Activated CD4-positive, alpha-beta T cell treated with anti-CD3 and anti-CD28 coated beads, Interleukin-2, amount 10 ng/mL, durations not matched to agents 7 days and 5 days (primary cell): ENCODE measurements around the gene ARHGAP28. TPM values are rescaled to one million over a fixed set of nuclear protein-coding genes. Genes with fewer than 3 reads are reported as not detected.

Experiments
- CTCF ChIA-PET: fragments of 350-600 bp; sonication (Branson Sonifier 250); formaldehyde crosslinking; loops from one replicate; lab custom pipeline; 2021; ENCODE audit warnings: antibody characterized with exemption; lab: Charles Lee
- POLR2A ChIA-PET: fragments of 350-600 bp; sonication (Branson Sonifier 250); formaldehyde crosslinking; loops from one replicate; lab custom pipeline; 2021; ENCODE audit warnings: antibody characterized with exemption; lab: Charles Lee
- DNase-seq: peaks from one replicate; pipeline ENCODE4 v3.0.0-alpha.2; 2020
- H3K27ac Mint-ChIP-seq: one replicate; pipeline ENCODE4 v1.8.0; 2021; ENCODE audit warnings: mild to moderate bottlenecking, moderate library complexity, mixed read lengths
- H3K27me3 Mint-ChIP-seq: one replicate; pipeline ENCODE4 v1.8.0; 2021; ENCODE audit warnings: mixed read lengths
- H3K36me3 Mint-ChIP-seq: one replicate; pipeline ENCODE4 v1.8.0; 2021; ENCODE audit warnings: low read depth, mixed read lengths
- H3K4me1 Mint-ChIP-seq: one replicate; pipeline ENCODE4 v1.8.0; 2021; ENCODE audit warnings: mixed read lengths
- H3K4me3 Mint-ChIP-seq: one replicate; pipeline ENCODE4 v1.8.0; 2021; ENCODE audit warnings: mild to moderate bottlenecking, moderate library complexity, mixed read lengths
- H3K9me3 Mint-ChIP-seq: one replicate; pipeline ENCODE4 v1.8.0; 2021; ENCODE audit warnings: mixed read lengths
- total RNA-seq, 2 experiments: library from RNA; stranded (reverse); gene quantifications; one replicate each; pipeline ENCODE4 v1.2.3, GENCODE V29; 2021

The ARHGAP28 gene
- total RNA-seq, 2 experiments from 2014 or later: not detected

DNA sequence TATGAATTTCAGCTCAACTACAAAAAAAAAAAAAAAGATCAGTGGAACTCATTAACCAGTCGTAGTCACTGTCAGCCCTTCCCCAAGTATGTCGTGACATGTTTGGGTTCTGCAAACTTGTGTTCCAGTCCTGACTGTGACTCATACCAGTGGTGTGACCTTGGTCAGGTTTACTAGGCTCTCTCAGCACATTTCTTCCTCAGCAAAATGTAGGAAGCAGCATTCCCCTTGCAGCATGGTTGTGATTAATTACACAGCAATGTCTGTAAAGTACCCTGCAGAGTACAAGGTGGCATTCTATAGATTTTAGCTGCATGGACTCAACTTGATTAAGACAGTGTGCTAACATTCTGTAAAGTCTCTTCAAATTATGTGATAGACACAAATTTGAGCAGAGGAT, 231.1 kb downstream of the ARHGAP28 start:
- no peaks in the 10 kb centered on the region for H3K36me3 Mint-ChIP-seq
- ChIA-PET CTCF (no interaction called here), POLR2A (no interaction called here)
- no peak for DNase-seq
- H3K4me3 Mint-ChIP-seq: no peak overlapping the region
- no peak overlapping the region for H3K27ac Mint-ChIP-seq
- no peaks in the 10 kb centered on the region for H3K27me3 Mint-ChIP-seq
- H3K4me1 Mint-ChIP-seq: no peaks in the 10 kb centered on the region
- H3K9me3 Mint-ChIP-seq: no peaks in the 10 kb centered on the region

DNA sequence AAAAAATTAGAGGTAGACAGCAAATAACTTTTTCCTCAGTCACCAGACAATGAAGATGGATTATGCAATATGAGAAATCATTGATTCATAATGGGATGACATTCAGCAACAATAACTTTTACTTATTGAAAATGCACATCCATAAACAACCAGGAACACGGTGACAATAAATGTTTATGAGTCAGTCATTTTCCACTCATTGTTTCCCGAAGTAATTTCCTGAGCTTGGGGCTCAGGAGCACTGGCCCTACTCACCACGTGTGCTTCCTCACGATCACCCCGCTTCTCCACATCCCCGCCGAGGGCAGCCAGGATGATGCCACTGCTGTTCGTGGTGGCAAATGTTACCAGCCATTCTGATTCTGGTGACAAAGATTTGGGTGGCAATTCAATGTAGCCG, 231.8 kb downstream of the ARHGAP28 start:
- CTCF ChIA-PET: no interaction called here
- POLR2A ChIA-PET: no interaction called here
- H3K9me3 Mint-ChIP-seq: no peaks in the 10 kb centered on the region
- no peaks in the 10 kb centered on the region for H3K27me3 Mint-ChIP-seq
- no peak for DNase-seq
- no peak overlapping the region for H3K4me3 Mint-ChIP-seq
- no peaks in the 10 kb centered on the region for H3K4me1 Mint-ChIP-seq
- no peak overlapping the region for H3K27ac Mint-ChIP-seq
- H3K36me3 Mint-ChIP-seq: no peaks in the 10 kb centered on the region

DNA sequence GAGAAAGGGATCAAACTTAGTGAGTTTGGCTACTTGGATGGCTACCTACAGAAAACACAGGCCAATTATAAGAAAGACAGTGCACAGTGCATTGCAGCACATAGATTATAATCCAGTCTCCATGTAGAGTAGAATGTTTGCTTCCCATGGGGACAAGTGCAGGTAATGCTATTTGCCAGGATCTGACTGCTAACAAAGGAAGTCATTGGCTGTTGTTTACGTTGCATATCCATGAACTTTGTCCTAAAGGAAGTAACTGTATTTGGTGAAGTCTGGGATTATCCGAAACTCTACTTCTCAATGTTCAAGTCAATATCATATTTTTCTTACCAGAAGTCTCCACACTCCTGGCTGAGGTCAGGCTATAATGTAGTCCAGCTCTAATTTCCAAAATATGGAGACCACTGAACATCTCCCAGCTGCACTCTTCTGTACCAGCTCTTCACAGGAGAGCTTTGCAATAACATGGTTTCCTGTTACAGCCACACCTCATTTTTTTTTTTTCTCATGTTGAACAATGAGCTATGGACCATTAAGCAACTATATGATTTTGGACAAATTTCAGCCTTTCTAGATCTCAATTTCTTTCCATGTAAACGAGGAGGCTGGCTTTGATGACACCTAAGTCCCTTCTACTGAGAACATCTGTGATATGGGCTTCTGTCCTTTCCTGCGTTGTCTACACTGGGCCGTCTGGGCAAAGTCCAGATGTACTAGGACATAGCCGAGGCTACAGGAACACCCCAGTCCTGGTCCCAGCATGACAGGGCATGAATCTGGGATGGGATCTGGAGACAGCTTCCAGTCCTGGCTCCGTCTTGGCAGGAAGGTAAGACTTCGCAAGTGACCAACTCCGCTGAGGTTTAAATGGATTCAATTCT, 233.3 kb downstream of the ARHGAP28 start:
- Mint-ChIP-seq H3K9me3 (no peaks in the 10 kb centered on the region), H3K27ac (no peak overlapping the region), H3K4me3 (no peak overlapping the region), H3K27me3 (no peaks in the 10 kb centered on the region), H3K36me3 (no peaks in the 10 kb centered on the region), H3K4me1 (no peaks in the 10 kb centered on the region)
- DNase-seq: no peak
- POLR2A ChIA-PET: no interaction called here
- CTCF ChIA-PET: no interaction called here

DNA sequence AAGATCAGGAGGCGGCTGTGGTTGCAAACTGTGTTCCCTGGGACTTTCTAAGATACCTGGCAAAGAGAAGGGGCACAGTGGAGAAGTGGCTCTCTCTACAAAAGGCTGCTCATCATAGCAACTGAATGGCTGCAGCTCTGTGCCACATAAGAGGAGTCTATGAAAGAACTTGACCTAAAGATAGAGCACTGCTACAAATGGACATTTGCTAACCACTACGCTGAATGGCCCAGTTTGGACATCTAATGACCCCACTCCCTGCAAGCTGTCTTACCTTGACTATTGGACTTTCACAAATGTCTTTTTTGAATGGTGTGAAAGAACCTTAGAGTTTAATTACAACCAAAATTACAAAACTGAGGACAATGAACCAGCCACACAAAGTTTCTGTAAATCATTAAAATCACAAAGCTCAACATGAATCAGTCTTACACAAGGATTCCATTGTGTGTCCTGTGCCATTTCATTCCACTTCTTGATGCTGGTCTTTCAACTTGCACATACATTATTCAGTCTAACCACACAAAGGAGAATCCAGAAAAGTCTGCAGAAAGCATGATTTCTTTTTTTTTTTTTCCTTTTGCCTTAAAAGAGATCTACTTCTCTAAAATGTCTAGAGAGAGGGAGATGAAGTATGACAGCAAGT, 234.1 kb downstream of the ARHGAP28 start:
- ChIA-PET POLR2A (interaction anchor here (0.6 kb wide), 1 partner anchor 1294 kb away, joined by 3 read pairs; no protein-coding TSS in a partner anchor), CTCF (no interaction called here)
- no peaks in the 10 kb centered on the region for H3K27me3 Mint-ChIP-seq
- no peak overlapping the region for H3K4me3 Mint-ChIP-seq
- H3K27ac Mint-ChIP-seq: no peak overlapping the region
- H3K4me1 Mint-ChIP-seq: no peaks in the 10 kb centered on the region
- H3K9me3 Mint-ChIP-seq: no peaks in the 10 kb centered on the region
- no peaks in the 10 kb centered on the region for H3K36me3 Mint-ChIP-seq
- no peak for DNase-seq
